Prostate gland (tissue), 2 donors: ENCODE measurements around the gene DCTD. TPM values are rescaled to one million over a fixed set of nuclear protein-coding genes. Genes with fewer than 3 reads are reported as not detected.
A peak's percentile ranks its signal among the peaks of the same experiment; 100 is the strongest.

Source experiments
- DNase-seq: peaks from one replicate; pipeline ENCODE4 v3.0.0-alpha.2; 2019; ENCODE audit warnings: low spot score
- H3K27ac ChIP-seq, 2 donors: fragments of 200-600 bp; sonication (generic); 2 replicates each; pipeline ENCODE4 v1.5.1; 2017 to 2019
- H3K27me3 ChIP-seq: fragments of 200-600 bp; sonication (generic); replicated peaks from 2 replicates; pipeline ENCODE4 v1.5.1; 2019; ENCODE audit not compliant: insufficient read depth
- H3K36me3 ChIP-seq, 2 donors: fragments of 200-600 bp; sonication (generic); 1 replicate in 1 of 2; 2 replicates in 1 of 2; pipeline versions ENCODE4 v1.5.1 to v1.8.1; 2017 to 2019
- H3K4me1 ChIP-seq: fragments of 200-600 bp; sonication (generic); replicated peaks from 2 replicates; pipeline ENCODE4 v1.5.1; 2019
- H3K4me3 ChIP-seq, 2 donors: fragments of 200-600 bp; sonication (generic); 2 replicates each; pipeline ENCODE4 v1.5.1; 2017 to 2019
- H3K9me3 ChIP-seq: fragments of 200-600 bp; sonication (generic); 2 replicates; pipeline ENCODE4 v1.5.1; 2017
- POLR2A ChIP-seq: fragments of 450-650 bp; IDR thresholded peaks from one replicate; pipeline ENCODE4 v1.6.1; 2016; ENCODE audit warnings: antibody characterized with exemption, mild to moderate bottlenecking
- POLR2AphosphoS5 ChIP-seq: sonication (generic); formaldehyde crosslinking; IDR thresholded peaks from one replicate; pipeline ENCODE4 v1.6.1; 2017; ENCODE audit warnings: antibody characterized with exemption
- WGBS: methylation state at CpG from one replicate; pipeline ENCODE4 v1.1.5; 2018; 5-methylcytosine and 5-hydroxymethylcytosine counted together
- intact Hi-C: fragments of 100-400 bp; cut with DNase I; formaldehyde crosslinking; loops from one replicate; pipeline ENCODE4 v1.14.2; 2022
- total RNA-seq, 2 donors: library from RNA; depleted of rRNA; stranded (reverse); fragments of >200 nt; gene quantifications; one replicate each; pipeline ENCODE4 v1.1.0, GENCODE V29; 2016
- TF ChIP-seq, protein P1 (sequence below), 4 experiments: fragments of 200-600 bp in 2 of 4; fragments of 450-650 bp in 2 of 4; sonication (generic) in 2 of 4; IDR thresholded peaks; 1 replicate in 3 of 4; 2 replicates in 1 of 4; pipeline ENCODE4 v1.5.1; 2016 to 2019; ENCODE audit warnings: antibody characterized with exemption in 4 of 4, mild to moderate bottlenecking in 2 of 4, moderate library complexity in 2 of 4

Gene DCTD
- 10 to 100 TPM; 62.3 to 69.5 TPM for total RNA-seq

DNA sequence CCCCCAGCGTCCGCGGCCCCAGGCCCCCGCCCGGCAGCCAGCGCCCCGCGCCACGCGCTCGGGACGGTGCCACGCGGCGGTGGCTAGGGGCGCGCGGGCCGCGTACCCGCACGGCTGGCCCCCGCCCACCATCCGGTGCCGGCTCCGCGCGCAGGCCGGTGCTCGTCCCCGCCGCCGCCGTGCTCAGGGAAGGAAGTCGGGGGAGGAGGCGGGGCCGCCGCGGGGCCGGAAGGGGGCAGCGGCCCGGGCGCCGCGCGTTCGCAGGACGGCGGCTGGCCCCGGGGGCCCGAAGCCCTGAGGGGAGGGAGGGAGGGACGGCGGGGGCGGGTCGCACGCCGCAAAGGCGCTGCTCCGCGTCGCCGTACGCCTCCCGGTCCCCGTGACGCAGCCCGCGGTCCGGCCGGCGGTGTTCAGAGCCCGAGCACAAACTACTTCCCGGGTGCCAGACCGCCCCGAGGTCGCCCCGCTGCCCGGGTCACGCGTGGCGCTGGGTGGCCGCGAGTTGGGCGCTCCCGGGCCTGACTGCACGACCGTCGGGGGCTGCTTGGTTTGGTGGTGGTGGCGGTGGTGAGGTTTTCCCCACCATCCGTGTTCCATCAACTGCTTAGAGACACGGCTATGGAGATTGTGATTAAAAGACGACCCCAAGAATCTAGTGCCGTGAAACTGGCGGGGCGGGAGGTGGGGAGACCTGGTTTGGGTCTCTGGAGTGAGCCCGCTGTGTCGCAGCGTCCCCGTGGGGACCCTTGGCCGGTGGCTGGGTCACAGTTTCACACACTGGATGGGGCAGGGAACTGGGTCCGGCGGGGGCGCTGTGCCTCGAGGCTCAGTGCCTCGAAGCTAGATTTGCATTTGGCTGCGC is at the start of gene DCTD:
Gene DCTD (minus strand): TSS at position 205 of the 862 bp plus-strand sequence. CDS start 1,818 bp downstream, outside the sequence.
- Histone ChIP-seq H3K36me3 (peaks cover 0 to 2% of the 10 kb centered on the region in 2 donors), H3K4me1 (no peaks in the 10 kb centered on the region), H3K27ac (peak within 1 kb of the TSS; percentile 88 to 93), H3K9me3 (no peaks in the 10 kb centered on the region), H3K27me3 (no peaks in the 10 kb centered on the region), H3K4me3 (peak within 1 kb of the TSS; percentile 75 to 76)
- TF ChIP-seq, protein P1, sequence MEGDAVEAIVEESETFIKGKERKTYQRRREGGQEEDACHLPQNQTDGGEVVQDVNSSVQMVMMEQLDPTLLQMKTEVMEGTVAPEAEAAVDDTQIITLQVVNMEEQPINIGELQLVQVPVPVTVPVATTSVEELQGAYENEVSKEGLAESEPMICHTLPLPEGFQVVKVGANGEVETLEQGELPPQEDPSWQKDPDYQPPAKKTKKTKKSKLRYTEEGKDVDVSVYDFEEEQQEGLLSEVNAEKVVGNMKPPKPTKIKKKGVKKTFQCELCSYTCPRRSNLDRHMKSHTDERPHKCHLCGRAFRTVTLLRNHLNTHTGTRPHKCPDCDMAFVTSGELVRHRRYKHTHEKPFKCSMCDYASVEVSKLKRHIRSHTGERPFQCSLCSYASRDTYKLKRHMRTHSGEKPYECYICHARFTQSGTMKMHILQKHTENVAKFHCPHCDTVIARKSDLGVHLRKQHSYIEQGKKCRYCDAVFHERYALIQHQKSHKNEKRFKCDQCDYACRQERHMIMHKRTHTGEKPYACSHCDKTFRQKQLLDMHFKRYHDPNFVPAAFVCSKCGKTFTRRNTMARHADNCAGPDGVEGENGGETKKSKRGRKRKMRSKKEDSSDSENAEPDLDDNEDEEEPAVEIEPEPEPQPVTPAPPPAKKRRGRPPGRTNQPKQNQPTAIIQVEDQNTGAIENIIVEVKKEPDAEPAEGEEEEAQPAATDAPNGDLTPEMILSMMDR (IDR thresholded peaks at IDR 0.05) = peak in 1 of 4 experiments; percentile 16
- TF ChIP-seq POLR2AphosphoS5 = no peak
- intact Hi-C loops = loop anchor here (10.0 kb wide), 1 partner anchor 453 kb away; no protein-coding TSS in a partner anchor
- WGBS = under 1% methylated on average over 79 of the region's 106 CpGs
- DNase-seq = peak; percentile 67

DNA sequence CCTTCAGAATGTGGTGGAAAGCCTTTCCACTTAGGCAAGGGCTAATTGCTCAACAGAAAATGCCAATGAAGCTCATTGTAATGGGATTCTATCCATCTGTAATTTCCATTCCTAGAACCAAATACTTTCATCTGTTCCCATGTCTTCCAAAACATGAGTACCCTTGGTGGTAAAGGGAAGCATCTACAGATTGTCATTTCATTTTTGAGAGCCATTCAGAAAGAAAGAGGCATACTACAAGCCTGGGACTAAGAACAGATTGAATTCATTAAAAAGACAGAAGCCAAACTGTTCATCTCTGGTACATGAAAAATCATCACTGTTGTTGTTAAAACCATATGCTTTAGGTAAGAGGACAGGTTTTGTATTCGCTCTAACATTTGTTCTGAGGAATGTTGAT is 43.6 kb upstream of the DCTD start:
- H3K27me3 ChIP-seq = no peaks in the 10 kb centered on the region
- H3K9me3 ChIP-seq = no peaks in the 10 kb centered on the region
- no peak overlapping the region for H3K4me3 ChIP-seq
- 77% methylated on average over 1 of the region's 1 CpG for WGBS
- no peaks in the 10 kb centered on the region for H3K4me1 ChIP-seq
- no peaks in the 10 kb centered on the region for H3K36me3 ChIP-seq
- DNase-seq = no peak
- TF ChIP-seq POLR2A (no peak), POLR2AphosphoS5 (no peak)
- TF ChIP-seq, protein P1 (IDR thresholded peaks at IDR 0.05) = no peak
- intact Hi-C loops = no loop called here
- no peak overlapping the region for H3K27ac ChIP-seq

DNA sequence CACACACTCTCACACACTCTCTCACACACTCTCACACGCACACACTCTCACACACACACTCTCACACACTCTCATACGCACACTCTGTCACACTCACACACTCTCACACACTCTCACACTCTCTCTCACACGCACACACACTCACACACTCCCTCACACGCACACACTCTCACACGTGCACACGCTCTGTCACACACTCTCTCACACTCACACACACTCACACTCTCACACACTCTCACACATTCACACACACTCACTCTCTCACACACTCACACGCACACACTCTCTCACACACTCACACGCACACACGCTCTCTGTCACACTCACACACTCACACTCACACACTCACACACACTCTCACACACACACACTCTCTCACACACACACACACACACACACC is 43.0 kb upstream of the DCTD start:
- intact Hi-C loops = no loop called here
- TF ChIP-seq, protein P1 (IDR thresholded peaks at IDR 0.05) = no peak
- TF ChIP-seq POLR2A = no peak
- no peak for TF ChIP-seq POLR2AphosphoS5
- Histone ChIP-seq H3K4me3 (no peak overlapping the region), H3K9me3 (no peaks in the 10 kb centered on the region), H3K36me3 (no peaks in the 10 kb centered on the region), H3K4me1 (no peaks in the 10 kb centered on the region), H3K27me3 (no peaks in the 10 kb centered on the region), H3K27ac (no peak overlapping the region)
- WGBS = 93% methylated on average over 9 of the region's 9 CpGs
- no peak for DNase-seq

DNA sequence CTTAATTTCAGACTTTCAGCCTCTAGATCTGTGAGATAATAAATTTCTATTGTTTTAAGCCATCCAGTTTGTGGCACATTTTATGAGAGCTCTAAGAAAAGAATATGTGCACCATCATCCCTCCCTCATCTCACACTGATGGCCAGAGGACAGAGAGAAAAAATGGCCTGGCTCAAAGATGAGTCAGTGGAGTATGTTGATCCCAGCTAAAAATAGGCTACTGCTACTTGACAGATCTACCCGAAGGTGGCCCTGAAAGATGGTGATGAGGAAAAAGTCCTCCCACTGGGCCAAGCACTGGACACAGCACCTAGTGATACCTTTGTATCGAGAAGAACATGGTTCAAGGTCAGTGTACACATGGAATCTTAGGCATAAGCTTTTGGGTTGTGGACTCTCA is 38.2 kb upstream of the DCTD start:
- no peaks in the 10 kb centered on the region for H3K4me1 ChIP-seq
- TF ChIP-seq POLR2A = no peak
- TF ChIP-seq, protein P1 (IDR thresholded peaks at IDR 0.05) = no peak
- TF ChIP-seq POLR2AphosphoS5 = no peak
- no peaks in the 10 kb centered on the region for H3K27me3 ChIP-seq
- intact Hi-C loops = no loop called here
- H3K36me3 ChIP-seq = no peaks in the 10 kb centered on the region
- no peak overlapping the region for H3K4me3 ChIP-seq
- no peak for DNase-seq
- H3K9me3 ChIP-seq = no peaks in the 10 kb centered on the region
- 88% methylated on average over 2 of the region's 2 CpGs for WGBS
- H3K27ac ChIP-seq = no peak overlapping the region
